Measurements from ENCODE around the gene RNF168.
A peak's percentile ranks its signal among the peaks of the same experiment; 100 is the strongest.
"Not testable (repeated sequence)": the region's sequence is repeated elsewhere in the genome, so short reads cannot be mapped to it uniquely, and the experiment has no call there.

The RNF168 gene

GRCh38 chr3:196503196-196504076 is at the start of gene RNF168:
RNF168 (minus strand) TSS chr3:196503768; CDS start chr3:196503173, 595 bp downstream.
- no peak for TF ChIP-seq ZNF384 (IDR thresholded peaks at IDR 0.05)
- TF ChIP-seq ELF4 (IDR thresholded peaks at IDR 0.05) = peak; percentile 48; the same call in 1 of the 2 replicates
- ChIA-PET POLR2A (interaction anchor here (1.4 kb wide), 2 partner anchors 9 to 17 kb away, joined by 4 to 5 read pairs; no protein-coding TSS in a partner anchor), CTCF (interaction anchor here (1.0 kb wide), 1 partner anchor 10 kb away, joined by 4 read pairs; no protein-coding TSS in a partner anchor)
- peak; percentile 80 for DNase-seq (ENCODE audit: extremely low spot score)

DNA sequence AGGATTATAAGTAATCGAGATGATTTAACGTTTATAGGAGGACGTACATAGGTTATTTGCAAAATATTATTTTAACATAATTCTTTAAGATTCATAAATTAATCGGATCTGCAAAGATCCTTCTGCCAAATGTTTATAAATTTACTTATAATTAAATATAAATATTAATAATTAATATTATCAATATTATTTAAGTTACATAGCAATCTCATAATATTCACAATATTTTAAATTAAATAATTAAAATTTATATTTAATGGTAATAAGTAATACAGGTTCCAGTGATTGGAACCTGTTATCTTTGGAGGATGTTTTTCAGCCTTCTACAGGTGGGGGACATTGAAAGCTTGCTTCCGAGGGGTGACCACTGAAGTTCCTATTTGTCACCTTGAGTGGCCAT is 48.7 kb upstream of the RNF168 start:
- CTCF ChIA-PET = no interaction called here
- POLR2A ChIA-PET = no interaction called here
- no peak for DNase-seq (ENCODE audit: extremely low spot score)
- TF ChIP-seq BHLHE40 (IDR thresholded peaks at IDR 0.05; ENCODE audit: borderline replicate concordance) = no peak
- TF ChIP-seq FOXM1 (IDR thresholded peaks at IDR 0.05; ENCODE audit: borderline replicate concordance) = no peak
- TF ChIP-seq CTBP1 (IDR thresholded peaks at IDR 0.05; ENCODE audit: borderline replicate concordance) = no peak
- TF ChIP-seq NFRKB (IDR thresholded peaks at IDR 0.05) = no peak
- TF ChIP-seq ZNF384 (IDR thresholded peaks at IDR 0.05) = no peak

GRCh38 chr3:196550172-196550571 is 46.6 kb upstream of the RNF168 start:
- CTCF ChIA-PET; POLR2A ChIA-PET; DNase-seq (ENCODE audit: extremely low spot score): not testable (repeated sequence)

DNA sequence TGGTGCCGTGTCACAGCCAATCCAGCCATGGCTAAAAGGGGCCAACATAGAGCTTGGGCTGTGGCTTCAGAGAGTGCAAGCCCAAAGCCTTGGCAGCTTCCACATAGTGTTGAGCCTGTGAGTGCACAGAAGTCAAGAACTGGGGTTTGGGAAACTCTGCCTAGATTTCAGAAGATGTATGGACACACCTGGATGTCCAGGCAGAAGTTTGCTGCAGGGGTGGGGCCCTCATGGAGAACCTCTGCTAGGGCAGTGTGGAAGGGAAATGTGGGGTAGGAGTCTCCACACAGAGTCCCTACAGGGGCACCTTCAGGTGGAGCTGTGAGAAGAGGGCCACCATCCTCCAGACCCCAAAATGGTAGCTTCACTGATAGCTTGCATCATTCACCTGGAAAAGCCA is 45.7 kb upstream of the RNF168 start:
- CTCF ChIA-PET; POLR2A ChIA-PET; DNase-seq (ENCODE audit: extremely low spot score): not testable (repeated sequence)

- CTCF ChIA-PET = no interaction called here
- no peak for TF ChIP-seq FOXA1 (IDR thresholded peaks at IDR 0.05)
- no peak for TF ChIP-seq SP1 (IDR thresholded peaks at IDR 0.05)
- TF ChIP-seq ARNT (IDR thresholded peaks at IDR 0.05) = no peak
- TF ChIP-seq BHLHE40 (IDR thresholded peaks at IDR 0.05; ENCODE audit: borderline replicate concordance) = no peak
- TF ChIP-seq FOXK2 (IDR thresholded peaks at IDR 0.05) = no peak
- no peak for TF ChIP-seq LEF1 (IDR thresholded peaks at IDR 0.05; ENCODE audit: borderline replicate concordance)
- TF ChIP-seq SUZ12 (IDR thresholded peaks at IDR 0.05) = no peak
- no peak for TF ChIP-seq ELF4 (IDR thresholded peaks at IDR 0.05)
- TF ChIP-seq TARDBP (IDR thresholded peaks at IDR 0.05) = no peak
- TF ChIP-seq CTBP1 (IDR thresholded peaks at IDR 0.05; ENCODE audit: borderline replicate concordance) = no peak
- no peak for TF ChIP-seq NFRKB (IDR thresholded peaks at IDR 0.05)
- TF ChIP-seq HDGF (IDR thresholded peaks at IDR 0.05; ENCODE audit: borderline replicate concordance) = no peak
- no peak for TF ChIP-seq ZNF384 (IDR thresholded peaks at IDR 0.05)
- no peak for TF ChIP-seq L3MBTL2 (conservative IDR thresholded peaks at IDR 0.05)
- TF ChIP-seq FOXM1 (IDR thresholded peaks at IDR 0.05; ENCODE audit: borderline replicate concordance) = no peak
- TF ChIP-seq, protein P1, sequence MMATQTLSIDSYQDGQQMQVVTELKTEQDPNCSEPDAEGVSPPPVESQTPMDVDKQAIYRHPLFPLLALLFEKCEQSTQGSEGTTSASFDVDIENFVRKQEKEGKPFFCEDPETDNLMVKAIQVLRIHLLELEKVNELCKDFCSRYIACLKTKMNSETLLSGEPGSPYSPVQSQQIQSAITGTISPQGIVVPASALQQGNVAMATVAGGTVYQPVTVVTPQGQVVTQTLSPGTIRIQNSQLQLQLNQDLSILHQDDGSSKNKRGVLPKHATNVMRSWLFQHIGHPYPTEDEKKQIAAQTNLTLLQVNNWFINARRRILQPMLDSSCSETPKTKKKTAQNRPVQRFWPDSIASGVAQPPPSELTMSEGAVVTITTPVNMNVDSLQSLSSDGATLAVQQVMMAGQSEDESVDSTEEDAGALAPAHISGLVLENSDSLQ (IDR thresholded peaks at IDR 0.05) = no peak
- POLR2A ChIA-PET = no interaction called here
- DNase-seq (ENCODE audit: extremely low spot score) = no peak
Observed at GRCh38 chr3:196547067-196547466, 43.5 kb upstream of the RNF168 start.

DNA sequence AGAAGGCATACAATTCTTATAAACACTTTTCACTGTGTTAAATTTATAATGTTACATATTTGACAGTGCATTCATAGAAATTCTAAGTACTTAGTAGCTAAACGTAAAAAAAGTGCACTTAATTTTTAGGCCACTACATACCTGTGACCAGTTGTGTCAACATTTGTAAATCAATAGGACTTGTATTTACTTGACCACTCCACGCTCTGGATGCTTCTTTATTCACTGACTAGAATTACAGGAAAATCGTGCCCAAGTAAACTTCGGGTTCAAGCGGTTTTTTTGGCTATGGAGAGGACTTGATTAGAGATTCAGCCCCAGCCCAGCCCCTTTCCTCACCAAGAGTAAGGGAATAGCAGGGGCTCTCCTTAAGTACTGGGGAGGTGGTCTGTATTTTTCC is 43.0 kb upstream of the RNF168 start:
- ChIA-PET CTCF (no interaction called here), POLR2A (no interaction called here)
- no peak for DNase-seq (ENCODE audit: extremely low spot score)
- TF ChIP-seq FOXK2 (IDR thresholded peaks at IDR 0.05) (no peak), FOXM1 (IDR thresholded peaks at IDR 0.05; ENCODE audit: borderline replicate concordance) (no peak), ELF4 (IDR thresholded peaks at IDR 0.05) (no peak), FOXA1 (IDR thresholded peaks at IDR 0.05) (no peak), SP1 (IDR thresholded peaks at IDR 0.05) (no peak), L3MBTL2 (conservative IDR thresholded peaks at IDR 0.05) (no peak), CTBP1 (IDR thresholded peaks at IDR 0.05; ENCODE audit: borderline replicate concordance) (no peak), ARNT (IDR thresholded peaks at IDR 0.05) (no peak), NFRKB (IDR thresholded peaks at IDR 0.05) (no peak), BHLHE40 (IDR thresholded peaks at IDR 0.05; ENCODE audit: borderline replicate concordance) (no peak), LEF1 (IDR thresholded peaks at IDR 0.05; ENCODE audit: borderline replicate concordance) (no peak), ZNF384 (IDR thresholded peaks at IDR 0.05) (no peak)

DNA sequence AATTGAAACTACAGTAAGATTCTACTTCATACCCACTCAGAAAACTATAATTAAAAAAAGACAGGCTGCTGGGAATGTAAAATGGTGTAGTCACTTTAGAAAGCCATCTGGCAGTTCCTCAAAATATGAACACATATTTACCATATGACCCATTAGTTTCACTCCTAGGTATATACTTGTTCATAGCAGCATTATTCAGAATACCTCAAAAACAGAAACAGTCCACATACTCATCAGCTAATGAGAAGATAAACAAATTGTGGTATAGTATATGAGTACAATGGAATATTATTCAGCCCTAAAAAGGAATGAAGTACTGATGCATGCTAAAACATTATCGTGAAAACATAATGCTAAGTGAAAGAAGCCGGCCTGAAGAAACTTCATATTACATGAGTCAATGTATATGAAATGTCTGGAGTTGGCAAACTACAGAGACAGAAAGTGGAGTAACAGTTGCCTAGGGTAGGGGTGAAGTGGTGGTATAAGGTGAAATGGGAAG is 41.0 kb upstream of the RNF168 start:
- DNase-seq (ENCODE audit: extremely low spot score) = no peak
- TF ChIP-seq HDGF (IDR thresholded peaks at IDR 0.05; ENCODE audit: borderline replicate concordance) (no peak), SUZ12 (IDR thresholded peaks at IDR 0.05) (no peak), CTBP1 (IDR thresholded peaks at IDR 0.05; ENCODE audit: borderline replicate concordance) (no peak), SP1 (IDR thresholded peaks at IDR 0.05) (no peak), FOXA1 (IDR thresholded peaks at IDR 0.05) (no peak), FOXK2 (IDR thresholded peaks at IDR 0.05) (no peak), LEF1 (IDR thresholded peaks at IDR 0.05; ENCODE audit: borderline replicate concordance) (no peak), ZNF384 (IDR thresholded peaks at IDR 0.05) (no peak), ELF4 (IDR thresholded peaks at IDR 0.05) (no peak), TARDBP (IDR thresholded peaks at IDR 0.05) (no peak), BHLHE40 (IDR thresholded peaks at IDR 0.05; ENCODE audit: borderline replicate concordance) (no peak), ARNT (IDR thresholded peaks at IDR 0.05) (no peak), L3MBTL2 (conservative IDR thresholded peaks at IDR 0.05) (no peak), FOXM1 (IDR thresholded peaks at IDR 0.05; ENCODE audit: borderline replicate concordance) (no peak)
- TF ChIP-seq, protein P1 (IDR thresholded peaks at IDR 0.05) = no peak
- CTCF ChIA-PET = no interaction called here
- POLR2A ChIA-PET = interaction anchor here (0.6 kb wide), 1 partner anchor 23 kb away, joined by 3 read pairs; no protein-coding TSS in a partner anchor
